K562 (cell line): ENCODE results near the gene MPC2. TPM values are rescaled to one million over a fixed set of nuclear protein-coding genes. Genes with fewer than 3 reads are reported as not detected.

ENCODE experiments used
- CBX5 ChIP-seq: IDR thresholded peaks from 2 replicates; pipeline ENCODE4 v1.6.1; 2014; ENCODE audit warnings: low read depth, borderline replicate concordance
- ELF1 ChIP-seq: fragments of 200-800 bp; sonication (Bioruptor generic); IDR thresholded peaks from 2 replicates; pipeline ENCODE4 v1.6.1; 2016; ENCODE audit warnings: missing genetic modification characterization, missing compliant biosample characterization
- ESRRB ChIP-seq: fragments of 250-450 bp; sonication (Bioruptor Pico); IDR thresholded peaks from 2 replicates; pipeline ENCODE4 v1.5.0; 2020; ENCODE audit warnings: mild to moderate bottlenecking, moderate library complexity, borderline replicate concordance
- GATAD2B ChIP-seq: fragments of 450-650 bp; IDR thresholded peaks from 2 replicates; pipeline ENCODE4 v1.6.1; 2017; ENCODE audit warnings: mild to moderate bottlenecking, borderline replicate concordance
- HMG20B ChIP-seq: fragments of 250-450 bp; sonication (Bioruptor Pico); IDR thresholded peaks from 2 replicates; pipeline ENCODE4 v1.5.0; 2021; ENCODE audit warnings: mild to moderate bottlenecking
- L3MBTL2 ChIP-seq: fragments of 450-650 bp; IDR thresholded peaks from 2 replicates; pipeline ENCODE4 v1.6.1; 2016; ENCODE audit warnings: mild to moderate bottlenecking, moderate library complexity
- MAFG ChIP-seq: fragments of 450-650 bp; conservative IDR thresholded peaks from 2 replicates; pipeline ENCODE4 v1.6.1; 2016; ENCODE audit warnings: missing genetic modification characterization, missing compliant biosample characterization
- NEUROD1 ChIP-seq: fragments of 150-350 bp; IDR thresholded peaks from 2 replicates; pipeline ENCODE4 v1.6.1; 2014; ENCODE audit warnings: borderline replicate concordance, low read length, low read depth; ENCODE audit not compliant: partially characterized antibody
- NFATC3 ChIP-seq: fragments of 450-650 bp; IDR thresholded peaks from 2 replicates; pipeline ENCODE4 v1.6.1; 2017; ENCODE audit warnings: mild to moderate bottlenecking
- NFE2 ChIP-seq: IDR thresholded peaks from 2 replicates; pipeline ENCODE4 v1.6.1; 2014; ENCODE audit warnings: antibody characterized with exemption, low read depth
- RFX7 ChIP-seq: fragments of 250-450 bp; sonication (Bioruptor Pico); IDR thresholded peaks from 2 replicates; pipeline ENCODE4 v1.5.1; 2021; ENCODE audit warnings: mild to moderate bottlenecking
- TAF7 ChIP-seq: fragments of 450-650 bp; IDR thresholded peaks from 2 replicates; pipeline ENCODE4 v1.6.1; 2016; ENCODE audit warnings: missing genetic modification characterization, missing compliant biosample characterization
- ZBTB7A ChIP-seq: IDR thresholded peaks from 2 replicates; pipeline ENCODE4 v1.6.1; 2011; ENCODE audit warnings: low read depth, mild to moderate bottlenecking, low read length, moderate library complexity, borderline replicate concordance; ENCODE audit not compliant: control insufficient read depth
- ZFP36 ChIP-seq: fragments of 150-350 bp; IDR thresholded peaks from 2 replicates; pipeline ENCODE4 v1.6.1; 2018; ENCODE audit warnings: low read length, low read depth; ENCODE audit not compliant: partially characterized antibody
- ZNF174 ChIP-seq: fragments of 250-450 bp; sonication (Bioruptor Pico); IDR thresholded peaks from 2 replicates; pipeline ENCODE4 v1.4.0; 2020; ENCODE audit warnings: mild to moderate bottlenecking
- polyA plus RNA-seq, 8 experiments: library from polyadenylated mRNA; depleted of rRNA in 4 of 8; stranded (reverse) in 5 of 8; unstranded in 3 of 8; fragments of >200 nt; fragmentation: Nextera tagmentation in 2 of 8; fragmentation: Illumina TruSeq in 1 of 8; extraction: Ambion mirVana in 2 of 8; extraction: Trizol in 1 of 8; gene quantifications; 2 replicates each; pipeline versions ENCODE4 v1.2.1 to v1.2.3, GENCODE V29; 2011 to 2014; ENCODE audit warnings: inconsistent platforms in 1 of 8, missing spikeins in 1 of 8
- total RNA-seq, 7 experiments: library from RNA; depleted of rRNA in 6 of 7; stranded (reverse); fragments of >200 nt in 6 of 7; fragmentation: Illumina TruSeq in 2 of 7; extraction: Trizol in 2 of 7; gene quantifications; 2 replicates each; pipeline versions ENCODE4 v1.2.1 to v1.2.3, GENCODE V29; 2011 to 2021; ENCODE audit warnings: low replicate concordance in 1 of 7
- TF ChIP-seq, protein P1 (sequence below): fragments of 250-450 bp; sonication (Bioruptor Pico); IDR thresholded peaks from 2 replicates; pipeline ENCODE4 v1.5.0; 2021
- TF ChIP-seq, protein P2 (sequence below): fragments of 450-650 bp; IDR thresholded peaks from 2 replicates; pipeline ENCODE4 v1.7.1; 2018; ENCODE audit warnings: mild to moderate bottlenecking, low read depth; ENCODE audit not compliant: partially characterized antibody
- TF ChIP-seq, protein P3 (sequence below): fragments of 450-650 bp; IDR thresholded peaks from 2 replicates; pipeline ENCODE4 v1.6.1; 2016; ENCODE audit warnings: low read depth

Gene MPC2
- total and polyA plus RNA-seq, 9 of the 15 experiments (the other 6 are each of a cell fraction or from before 2014, with no cell fraction given), result 70.7 to 179 (median 144) TPM

DNA sequence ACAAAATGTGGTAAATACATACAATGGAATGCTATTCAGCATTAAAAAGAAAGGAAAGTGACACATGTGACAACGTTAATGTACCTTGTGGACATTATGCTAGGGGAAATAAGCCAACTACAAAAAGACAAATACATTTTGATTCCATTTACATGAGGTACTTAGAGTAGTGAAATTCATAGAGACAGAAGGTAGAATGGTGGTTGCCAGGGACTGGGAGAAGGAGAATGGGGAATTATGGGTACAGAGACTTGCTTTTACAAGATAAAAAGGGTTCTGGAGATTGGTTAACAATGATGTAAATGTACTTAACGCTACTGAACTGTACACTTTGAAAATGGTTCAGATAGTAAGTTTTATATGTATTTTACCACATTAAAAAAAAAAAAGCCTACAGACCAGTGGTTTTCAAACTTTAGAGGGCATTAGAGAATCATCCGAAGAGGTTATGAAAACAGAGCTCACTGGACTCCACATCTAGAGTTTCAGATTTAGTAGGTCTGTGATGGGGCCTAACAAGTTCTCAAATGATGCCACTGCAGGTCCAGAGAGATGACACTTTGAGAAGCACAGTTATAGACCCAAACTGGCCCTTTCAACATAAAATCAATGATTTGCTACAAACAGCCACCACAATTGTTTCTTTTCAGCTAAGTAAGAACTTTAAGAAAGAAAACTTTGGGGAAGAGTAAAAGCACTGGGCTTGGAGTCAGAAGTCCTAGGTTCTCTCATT lies 13.4 kb downstream of the MPC2 start (continued):
- TF ChIP-seq NFE2 (no peak), ZBTB7A (no peak), TAF7 (tag) (0 out of 2 replicates have a peak, but pooled peaks have one; percentile 56), L3MBTL2 (no peak), NFATC3 (0 out of 2 replicates have a peak, but pooled peaks have one; percentile 24), ZNF174 (CRISPR knock-in tag) (no peak), CBX5 (no peak), ELF1 (no peak), ZFP36 (no peak), HMG20B (CRISPR knock-in tag) (no peak), NEUROD1 (no peak), RFX7 (CRISPR knock-in tag) (no peak), ESRRB (CRISPR knock-in tag) (no peak), MAFG (tag) (no peak), GATAD2B (no peak; the same call in 1 of the 2 replicates)
- TF ChIP-seq, protein P1, sequence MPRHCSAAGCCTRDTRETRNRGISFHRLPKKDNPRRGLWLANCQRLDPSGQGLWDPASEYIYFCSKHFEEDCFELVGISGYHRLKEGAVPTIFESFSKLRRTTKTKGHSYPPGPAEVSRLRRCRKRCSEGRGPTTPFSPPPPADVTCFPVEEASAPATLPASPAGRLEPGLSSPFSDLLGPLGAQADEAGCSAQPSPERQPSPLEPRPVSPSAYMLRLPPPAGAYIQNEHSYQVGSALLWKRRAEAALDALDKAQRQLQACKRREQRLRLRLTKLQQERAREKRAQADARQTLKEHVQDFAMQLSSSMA, result no peak
- TF ChIP-seq, protein P2, sequence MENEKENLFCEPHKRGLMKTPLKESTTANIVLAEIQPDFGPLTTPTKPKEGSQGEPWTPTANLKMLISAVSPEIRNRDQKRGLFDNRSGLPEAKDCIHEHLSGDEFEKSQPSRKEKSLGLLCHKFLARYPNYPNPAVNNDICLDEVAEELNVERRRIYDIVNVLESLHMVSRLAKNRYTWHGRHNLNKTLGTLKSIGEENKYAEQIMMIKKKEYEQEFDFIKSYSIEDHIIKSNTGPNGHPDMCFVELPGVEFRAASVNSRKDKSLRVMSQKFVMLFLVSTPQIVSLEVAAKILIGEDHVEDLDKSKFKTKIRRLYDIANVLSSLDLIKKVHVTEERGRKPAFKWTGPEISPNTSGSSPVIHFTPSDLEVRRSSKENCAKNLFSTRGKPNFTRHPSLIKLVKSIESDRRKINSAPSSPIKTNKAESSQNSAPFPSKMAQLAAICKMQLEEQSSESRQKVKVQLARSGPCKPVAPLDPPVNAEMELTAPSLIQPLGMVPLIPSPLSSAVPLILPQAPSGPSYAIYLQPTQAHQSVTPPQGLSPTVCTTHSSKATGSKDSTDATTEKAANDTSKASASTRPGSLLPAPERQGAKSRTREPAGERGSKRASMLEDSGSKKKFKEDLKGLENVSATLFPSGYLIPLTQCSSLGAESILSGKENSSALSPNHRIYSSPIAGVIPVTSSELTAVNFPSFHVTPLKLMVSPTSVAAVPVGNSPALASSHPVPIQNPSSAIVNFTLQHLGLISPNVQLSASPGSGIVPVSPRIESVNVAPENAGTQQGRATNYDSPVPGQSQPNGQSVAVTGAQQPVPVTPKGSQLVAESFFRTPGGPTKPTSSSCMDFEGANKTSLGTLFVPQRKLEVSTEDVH, result no peak
- TF ChIP-seq, protein P3, sequence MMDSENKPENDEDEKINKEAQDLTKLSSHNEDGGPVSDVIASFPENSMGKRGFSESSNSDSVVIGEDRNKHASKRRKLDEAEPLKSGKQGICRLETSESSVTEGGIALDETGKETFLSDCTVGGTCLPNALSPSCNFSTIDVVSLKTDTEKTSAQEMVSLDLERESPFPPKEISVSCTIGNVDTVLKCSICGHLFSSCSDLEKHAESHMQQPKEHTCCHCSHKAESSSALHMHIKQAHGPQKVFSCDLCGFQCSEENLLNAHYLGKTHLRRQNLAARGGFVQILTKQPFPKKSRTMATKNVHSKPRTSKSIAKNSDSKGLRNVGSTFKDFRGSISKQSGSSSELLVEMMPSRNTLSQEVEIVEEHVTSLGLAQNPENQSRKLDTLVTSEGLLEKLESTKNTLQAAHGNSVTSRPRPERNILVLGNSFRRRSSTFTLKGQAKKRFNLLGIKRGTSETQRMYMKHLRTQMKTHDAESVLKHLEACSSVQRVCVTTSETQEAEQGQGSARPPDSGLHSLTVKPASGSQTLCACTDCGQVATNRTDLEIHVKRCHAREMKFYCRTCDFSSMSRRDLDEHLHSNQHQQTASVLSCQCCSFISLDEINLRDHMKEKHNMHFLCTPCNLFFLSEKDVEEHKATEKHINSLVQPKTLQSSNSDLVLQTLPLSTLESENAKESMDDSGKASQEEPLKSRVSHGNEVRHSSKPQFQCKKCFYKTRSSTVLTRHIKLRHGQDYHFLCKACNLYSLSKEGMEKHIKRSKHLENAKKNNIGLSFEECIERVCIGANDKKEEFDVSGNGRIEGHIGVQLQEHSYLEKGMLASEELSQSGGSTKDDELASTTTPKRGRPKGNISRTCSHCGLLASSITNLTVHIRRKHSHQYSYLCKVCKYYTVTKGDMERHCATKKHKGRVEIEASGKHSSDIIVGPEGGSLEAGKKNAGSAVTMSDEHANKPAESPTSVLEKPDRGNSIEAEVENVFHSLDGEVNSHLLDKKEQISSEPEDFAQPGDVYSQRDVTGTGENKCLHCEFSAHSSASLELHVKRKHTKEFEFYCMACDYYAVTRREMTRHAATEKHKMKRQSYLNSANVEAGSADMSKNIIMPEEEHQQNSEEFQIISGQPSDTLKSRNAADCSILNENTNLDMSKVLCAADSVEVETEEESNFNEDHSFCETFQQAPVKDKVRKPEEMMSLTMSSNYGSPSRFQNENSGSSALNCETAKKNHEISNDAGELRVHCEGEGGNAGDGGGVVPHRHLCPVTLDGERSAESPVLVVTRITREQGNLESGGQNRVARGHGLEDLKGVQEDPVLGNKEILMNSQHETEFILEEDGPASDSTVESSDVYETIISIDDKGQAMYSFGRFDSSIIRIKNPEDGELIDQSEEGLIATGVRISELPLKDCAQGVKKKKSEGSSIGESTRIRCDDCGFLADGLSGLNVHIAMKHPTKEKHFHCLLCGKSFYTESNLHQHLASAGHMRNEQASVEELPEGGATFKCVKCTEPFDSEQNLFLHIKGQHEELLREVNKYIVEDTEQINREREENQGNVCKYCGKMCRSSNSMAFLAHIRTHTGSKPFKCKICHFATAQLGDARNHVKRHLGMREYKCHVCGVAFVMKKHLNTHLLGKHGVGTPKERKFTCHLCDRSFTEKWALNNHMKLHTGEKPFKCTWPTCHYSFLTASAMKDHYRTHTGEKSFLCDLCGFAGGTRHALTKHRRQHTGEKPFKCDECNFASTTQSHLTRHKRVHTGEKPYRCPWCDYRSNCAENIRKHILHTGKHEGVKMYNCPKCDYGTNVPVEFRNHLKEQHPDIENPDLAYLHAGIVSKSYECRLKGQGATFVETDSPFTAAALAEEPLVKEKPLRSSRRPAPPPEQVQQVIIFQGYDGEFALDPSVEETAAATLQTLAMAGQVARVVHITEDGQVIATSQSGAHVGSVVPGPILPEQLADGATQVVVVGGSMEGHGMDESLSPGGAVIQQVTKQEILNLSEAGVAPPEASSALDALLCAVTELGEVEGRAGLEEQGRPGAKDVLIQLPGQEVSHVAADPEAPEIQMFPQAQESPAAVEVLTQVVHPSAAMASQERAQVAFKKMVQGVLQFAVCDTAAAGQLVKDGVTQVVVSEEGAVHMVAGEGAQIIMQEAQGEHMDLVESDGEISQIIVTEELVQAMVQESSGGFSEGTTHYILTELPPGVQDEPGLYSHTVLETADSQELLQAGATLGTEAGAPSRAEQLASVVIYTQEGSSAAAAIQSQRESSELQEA, result no peak
